ENCODE results near the gene DLGAP1.

Gene DLGAP1

DNA sequence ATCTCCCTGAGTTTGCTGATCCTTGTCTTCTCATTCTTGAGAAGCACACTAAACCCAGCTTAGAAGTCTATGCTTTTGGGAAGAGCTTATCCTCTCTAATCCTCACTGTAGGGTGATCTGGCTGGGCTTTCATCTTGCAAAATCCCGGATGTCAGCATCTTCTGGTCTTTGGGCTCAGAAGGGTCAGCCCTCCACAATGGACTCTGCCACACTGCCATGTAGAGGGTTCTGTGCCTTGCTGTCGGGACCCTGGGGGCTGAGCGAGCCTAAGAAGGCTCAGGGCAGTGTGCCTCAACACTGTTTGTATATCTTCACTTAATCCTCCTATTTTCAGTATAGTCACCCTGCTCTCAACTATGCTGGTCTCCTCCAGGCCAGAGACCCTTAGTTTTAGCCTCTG, 902.8 kb downstream of the DLGAP1 start:
- DNase-seq: no peak

DNA sequence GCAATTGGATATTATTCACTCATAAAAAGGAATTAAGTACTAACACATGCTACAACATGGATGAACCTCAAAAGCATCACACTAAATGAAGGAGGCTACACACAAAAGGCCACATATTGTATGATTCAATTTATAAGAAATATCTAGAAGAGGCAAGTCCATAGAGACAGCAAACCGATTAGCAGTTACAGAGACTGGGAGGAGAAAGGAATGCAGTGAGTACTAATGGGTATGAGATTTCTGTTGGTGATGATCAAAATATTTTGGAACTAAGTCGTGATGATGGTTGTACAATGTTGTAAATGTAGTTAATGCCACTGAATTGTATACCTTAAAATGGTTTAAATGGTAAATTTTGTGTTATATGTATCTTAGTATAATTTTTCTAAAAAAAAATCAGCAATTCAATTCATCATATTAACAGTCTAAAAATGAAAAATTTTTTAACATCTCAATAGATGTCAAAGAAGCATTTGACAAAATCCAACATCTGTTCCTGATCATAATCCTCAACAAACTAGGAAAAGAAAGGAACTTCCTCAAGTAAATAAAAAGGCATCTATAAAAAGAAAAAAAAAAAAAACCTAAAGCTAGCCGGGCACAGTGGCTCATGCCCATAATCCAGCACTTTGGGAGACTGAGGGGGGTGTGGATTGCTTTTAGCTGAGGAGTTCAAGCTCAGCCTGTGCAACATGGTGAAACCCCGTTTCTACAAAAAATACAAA, 907.1 kb downstream of the DLGAP1 start:
- no peak for DNase-seq

DNA sequence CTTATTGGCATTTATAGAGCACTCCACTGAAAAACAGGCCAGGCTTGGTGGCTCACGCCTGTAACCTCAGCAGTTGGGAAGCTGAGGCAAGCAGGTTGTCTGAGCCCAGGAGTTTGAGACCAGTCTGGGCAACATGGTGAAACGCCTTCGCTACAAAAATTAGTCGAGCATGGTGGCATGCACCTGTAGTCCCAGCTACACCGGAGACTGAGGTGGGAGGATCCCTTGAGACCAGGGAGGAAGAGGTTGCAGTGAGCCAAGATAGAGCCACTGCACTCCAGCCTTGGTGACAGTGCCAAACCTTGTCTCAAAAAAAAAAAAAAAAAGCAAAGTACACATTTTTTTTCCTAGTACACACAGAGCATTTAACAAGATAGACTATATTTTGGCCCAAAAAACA, 909.0 kb downstream of the DLGAP1 start:
- DNase-seq: no peak

DNA sequence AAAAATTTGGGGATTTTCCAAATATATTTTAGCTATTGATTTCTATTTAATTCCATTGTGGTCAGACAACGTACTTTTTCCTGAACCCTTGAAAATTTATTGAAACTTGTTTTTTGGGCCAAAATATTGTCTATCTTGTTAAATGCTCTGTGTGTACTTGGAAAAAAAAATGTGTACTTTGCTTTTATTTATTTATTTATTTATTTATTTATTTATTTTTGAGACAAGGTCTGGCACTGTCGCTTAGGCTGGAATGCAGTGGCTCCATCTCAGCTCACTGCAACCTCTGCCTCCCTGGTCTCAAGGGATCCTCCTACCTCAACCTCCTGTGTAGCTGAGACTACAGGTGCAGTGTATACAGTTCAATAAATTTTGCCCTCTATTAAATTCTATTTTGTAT, 910.6 kb downstream of the DLGAP1 start:
- no peak for DNase-seq

DNA sequence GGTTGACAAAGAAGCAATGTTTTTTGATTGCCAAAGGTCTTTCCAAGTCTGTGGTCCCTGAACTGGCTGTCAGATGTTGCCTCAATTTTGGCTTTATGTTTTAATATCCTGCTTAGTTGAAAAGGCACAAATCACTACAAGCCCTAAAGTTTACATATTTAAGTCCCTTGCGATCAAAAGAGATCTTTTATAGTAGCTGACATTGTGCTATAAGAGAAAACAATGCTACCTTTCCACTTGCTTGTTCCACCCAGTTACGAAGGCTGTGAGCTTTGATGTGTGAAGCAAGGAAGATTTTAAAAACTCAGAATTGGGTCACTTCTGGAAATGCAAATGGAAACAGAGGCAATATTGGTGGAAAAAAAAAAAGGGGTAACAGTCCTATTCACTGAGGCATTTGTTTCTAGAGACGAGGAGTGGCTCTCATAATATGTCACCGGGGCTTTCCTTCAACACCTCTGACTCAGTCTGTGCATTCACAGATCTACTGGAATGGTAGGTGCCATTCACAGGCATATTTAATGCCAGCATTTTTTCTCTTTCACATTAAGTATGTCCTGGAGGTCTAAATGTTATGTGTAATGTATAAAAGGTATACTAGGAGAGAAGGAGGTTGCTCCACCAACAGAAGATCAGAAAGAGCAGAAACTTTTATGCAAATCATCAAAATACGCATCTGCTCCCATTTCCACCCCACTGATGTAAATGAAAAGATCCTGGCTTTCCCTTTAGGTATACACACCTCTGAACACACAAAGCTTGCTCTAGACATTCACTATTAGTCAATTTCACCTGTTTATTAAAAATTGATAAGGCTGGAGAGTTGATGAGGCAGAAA, 913.3 kb downstream of the DLGAP1 start:
- no peak for DNase-seq

DNA sequence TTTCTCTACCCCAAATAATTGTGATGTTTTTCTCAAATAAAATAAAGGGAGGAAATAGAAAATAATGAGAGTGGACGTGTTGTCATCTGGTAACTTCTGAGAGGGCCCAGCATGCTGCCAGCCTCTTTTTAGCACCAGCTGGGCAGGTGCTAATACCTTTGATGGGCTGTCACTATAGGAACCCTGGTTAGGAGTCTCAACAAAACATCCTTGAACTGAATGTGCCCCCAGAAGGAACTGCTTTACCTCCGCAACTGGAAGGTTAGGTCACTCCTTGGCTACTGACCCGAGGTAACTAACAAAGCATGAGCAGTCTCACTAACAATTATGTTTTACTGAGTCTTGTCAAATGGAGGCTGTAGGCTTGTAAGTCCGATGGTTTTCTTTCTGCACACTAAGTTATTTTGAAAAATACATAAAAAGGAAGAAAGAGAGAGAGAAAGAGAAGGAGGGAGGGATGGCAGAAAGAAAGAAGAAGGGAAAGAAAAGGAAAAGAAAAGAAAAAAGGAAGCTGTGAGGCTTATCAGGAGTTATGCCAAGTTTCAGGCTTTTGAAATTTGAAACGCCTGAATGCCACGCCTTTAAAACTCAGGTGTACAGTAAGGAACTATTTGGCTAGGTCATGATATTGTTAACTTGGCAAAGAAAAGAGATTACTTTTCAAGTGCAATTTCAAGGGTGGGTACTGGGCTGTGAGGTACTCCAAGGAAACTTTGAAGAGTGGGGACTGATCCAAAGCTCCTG, 914.1 kb downstream of the DLGAP1 start:
- DNase-seq: no peak

DNA sequence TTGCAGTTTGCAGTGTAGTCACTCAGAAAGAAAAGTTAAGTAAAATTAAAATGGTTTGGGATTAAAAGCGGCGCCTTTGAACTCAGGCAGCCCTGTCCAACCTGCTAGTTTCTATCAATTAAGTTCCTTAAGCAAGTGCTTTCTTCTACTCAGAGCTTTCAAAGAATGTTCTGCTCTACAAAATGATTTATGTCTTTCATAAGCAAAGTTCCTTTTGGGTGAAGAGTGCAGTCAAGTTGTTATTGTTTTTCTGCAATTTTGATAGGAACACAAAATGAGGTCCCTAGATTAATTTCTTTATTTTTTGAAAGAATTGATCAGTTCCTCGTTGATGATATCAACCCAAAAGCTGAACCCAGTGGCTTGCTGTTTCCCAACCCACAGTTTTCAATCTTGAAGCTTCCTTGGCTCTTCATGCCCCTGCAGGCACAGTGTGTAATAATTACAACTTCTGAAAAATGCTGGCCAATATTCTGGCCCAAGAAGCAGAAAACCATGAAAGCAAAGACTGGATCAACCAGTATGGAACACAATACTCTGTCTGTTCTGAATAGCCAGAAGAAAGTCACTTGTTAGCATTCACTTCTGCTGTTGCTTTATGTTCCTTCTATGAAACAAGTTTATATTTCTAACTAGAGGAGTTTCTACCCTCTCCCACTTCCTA, 916.0 kb downstream of the DLGAP1 start:
- no peak for DNase-seq

DNA sequence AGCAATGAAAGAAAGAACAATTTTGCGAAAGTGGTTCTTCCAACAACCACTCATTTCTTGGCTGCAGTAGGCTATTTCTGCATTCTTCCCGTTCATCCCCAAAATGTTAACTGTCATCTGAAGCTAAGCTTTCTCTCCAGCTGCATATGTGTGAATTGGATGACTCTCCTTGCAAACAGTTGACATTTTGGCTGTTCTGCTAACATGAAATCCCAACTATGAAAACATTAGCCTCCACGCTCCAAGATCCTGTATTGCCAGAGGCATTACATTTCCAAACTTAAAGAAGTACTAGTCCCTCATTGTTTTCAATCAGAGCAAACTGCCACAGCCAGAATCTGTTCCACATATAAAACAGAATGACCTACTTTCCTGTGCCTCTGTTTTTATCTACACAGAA, 916.7 kb downstream of the DLGAP1 start:
- no peak for DNase-seq

DNA sequence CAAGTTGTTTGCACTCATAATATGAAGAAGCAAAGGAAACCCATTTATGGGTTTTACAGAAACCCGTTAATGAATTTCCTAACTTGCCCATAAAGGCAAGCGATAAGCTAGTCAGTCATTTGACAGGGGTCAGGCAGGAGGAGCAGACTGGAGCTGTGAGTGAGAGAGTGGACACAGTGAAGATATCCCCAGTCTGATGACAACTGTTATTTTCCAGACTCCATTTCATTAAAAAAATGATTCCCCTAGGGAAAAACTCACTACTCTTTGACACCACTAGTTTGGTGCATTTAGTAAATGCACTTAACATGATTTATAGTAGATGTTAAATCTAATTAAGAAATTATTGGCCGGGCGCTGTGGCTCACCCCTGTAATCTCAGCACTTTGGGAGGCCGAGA, 924.3 kb downstream of the DLGAP1 start:
- DNase-seq: no peak

DNA sequence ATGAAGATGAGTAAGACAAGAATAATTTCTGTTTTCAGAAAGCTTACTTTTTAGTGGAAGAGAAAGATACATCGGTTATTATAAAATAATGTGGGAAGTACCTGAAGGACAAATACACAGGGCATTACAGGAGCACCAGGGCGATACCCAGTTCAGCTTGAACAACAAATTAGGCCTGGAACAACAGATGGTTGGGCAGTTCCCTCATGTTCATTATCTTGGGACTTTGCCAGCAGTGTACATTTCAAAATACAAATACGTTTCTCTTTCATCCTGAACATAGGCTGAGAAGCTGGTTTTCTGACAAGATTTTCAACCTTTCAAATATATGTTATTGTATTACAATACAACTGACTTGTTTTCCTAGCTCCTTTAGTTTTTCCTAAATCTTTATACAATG, 925.5 kb downstream of the DLGAP1 start:
- DNase-seq: no peak

DNA sequence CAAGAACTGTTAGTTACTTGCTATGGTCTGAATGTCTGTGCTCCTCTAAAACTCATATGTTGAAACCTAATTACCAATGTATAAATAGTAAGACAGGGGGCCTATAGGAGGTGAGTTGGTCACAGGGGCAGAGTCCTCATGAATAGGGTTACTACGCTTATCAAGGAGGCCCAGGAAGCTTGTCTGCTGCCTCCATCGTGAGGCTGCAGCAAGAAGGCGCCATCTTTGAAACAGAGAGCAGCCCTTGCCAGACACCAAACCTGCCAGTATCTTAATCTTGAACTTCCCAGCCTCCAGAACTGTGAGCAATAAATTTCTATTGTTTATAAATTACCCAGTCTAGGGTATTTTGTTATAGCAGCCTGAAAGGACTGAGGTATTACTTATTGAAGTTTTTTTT, 926.0 kb downstream of the DLGAP1 start:
- DNase-seq: no peak

DNA sequence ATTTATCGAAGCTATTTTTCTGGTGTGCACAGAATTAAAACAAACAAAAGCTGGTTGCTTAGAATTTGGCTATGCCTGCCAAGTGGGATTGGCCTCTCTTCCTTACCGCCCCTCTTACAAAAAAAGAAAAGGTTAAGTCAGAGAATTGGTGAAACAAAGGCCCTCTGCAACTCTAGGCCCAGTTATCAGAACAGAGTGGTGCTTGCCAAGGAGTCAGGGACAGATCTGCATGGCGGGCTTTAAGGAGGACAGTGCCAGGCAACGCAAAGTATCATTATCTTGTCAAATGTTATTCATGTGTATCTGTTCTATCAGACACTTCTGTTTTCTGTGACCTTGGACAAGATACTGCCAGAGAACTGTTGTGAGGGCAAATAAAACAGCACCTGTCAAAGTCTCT, 926.9 kb downstream of the DLGAP1 start:
- DNase-seq: no peak

DNA sequence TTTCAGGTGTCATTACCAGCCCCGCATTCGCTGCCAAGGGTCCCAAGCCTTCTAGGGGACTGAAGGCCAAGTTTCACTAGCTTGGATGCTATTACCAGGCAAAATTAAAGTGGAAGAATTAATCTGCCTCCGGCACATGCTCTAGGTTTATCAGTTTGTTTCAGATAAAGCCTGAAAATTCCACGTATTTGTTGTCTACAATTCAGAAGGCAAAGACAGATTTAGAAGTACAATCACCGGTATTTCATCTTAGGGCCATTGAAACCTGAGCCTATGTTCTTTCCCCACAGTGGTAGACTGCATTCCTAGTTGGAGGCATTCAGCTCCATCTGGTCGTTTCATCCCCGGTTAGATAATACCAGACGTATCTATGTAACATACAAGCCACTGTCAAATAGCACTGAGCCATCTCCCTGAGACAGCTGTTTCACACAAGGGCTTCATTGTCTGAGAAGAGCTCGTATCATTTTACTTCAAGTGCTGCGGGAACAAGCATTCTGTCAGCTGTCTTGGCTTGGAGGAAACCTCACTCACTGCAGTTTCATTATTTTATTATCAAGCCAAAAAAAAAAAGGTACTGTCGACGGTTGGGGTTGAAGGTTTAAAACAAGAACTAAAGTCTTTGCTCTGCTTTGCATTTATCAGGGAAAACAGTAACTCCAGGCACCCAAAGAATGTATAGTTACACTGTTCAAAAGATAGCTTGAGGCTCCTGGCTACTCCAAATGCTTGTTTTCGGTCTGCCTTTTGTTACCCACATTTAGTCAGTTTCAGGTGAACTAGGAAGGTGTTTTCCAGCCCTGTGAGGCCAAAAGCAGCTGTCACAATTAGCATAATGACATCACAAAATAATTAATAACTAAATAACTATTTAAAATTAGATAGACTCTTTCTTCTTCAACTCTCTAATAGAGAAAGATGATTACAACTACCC, 928.4 kb downstream of the DLGAP1 start:
- no peak for DNase-seq

DNA sequence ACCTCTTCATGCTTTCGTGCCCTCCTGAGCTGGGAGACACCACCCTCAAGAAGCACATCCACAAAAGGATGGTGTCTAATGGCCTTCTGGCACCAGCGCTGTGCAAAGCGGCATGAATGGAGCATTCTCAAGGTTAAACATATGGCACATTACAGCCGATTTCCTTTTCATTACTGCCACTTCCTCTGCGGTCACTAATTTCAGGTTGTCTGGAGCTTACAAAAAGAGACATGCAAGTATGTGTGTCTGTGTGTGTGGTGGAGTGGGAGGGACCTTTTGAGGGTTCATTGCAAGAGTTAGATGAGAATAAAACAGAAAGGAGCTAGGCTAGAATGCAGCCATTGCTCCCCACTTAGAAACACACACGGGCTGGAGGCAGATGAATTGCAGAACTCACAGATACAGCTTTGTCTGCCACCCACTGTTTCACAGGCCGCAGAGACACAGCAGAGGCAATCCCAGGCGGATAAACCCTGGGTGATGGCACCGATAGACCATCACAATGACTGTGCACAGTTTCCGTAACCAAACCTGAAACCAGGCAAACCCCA, 929.2 kb downstream of the DLGAP1 start:
- DNase-seq: peak; percentile 63

DNA sequence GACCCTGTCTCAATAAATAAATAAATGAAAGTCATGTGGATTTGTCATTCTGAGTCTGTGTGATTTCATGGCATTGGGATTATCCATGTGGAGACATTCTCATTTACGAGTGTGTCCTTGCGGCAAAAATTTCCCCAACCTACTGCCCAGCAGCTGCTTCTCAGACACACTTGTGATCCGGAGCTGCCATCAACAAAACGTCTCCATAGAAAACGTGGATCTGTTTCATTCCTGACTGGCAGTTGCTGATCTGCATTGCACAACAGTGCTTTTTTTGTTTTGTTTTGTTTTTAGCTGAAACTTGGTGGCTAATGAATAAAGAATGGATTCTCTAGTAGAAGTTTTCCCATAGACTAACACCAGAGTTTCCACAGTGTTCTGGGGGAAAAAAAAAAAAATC, 930.4 kb downstream of the DLGAP1 start:
- no peak for DNase-seq

DNA sequence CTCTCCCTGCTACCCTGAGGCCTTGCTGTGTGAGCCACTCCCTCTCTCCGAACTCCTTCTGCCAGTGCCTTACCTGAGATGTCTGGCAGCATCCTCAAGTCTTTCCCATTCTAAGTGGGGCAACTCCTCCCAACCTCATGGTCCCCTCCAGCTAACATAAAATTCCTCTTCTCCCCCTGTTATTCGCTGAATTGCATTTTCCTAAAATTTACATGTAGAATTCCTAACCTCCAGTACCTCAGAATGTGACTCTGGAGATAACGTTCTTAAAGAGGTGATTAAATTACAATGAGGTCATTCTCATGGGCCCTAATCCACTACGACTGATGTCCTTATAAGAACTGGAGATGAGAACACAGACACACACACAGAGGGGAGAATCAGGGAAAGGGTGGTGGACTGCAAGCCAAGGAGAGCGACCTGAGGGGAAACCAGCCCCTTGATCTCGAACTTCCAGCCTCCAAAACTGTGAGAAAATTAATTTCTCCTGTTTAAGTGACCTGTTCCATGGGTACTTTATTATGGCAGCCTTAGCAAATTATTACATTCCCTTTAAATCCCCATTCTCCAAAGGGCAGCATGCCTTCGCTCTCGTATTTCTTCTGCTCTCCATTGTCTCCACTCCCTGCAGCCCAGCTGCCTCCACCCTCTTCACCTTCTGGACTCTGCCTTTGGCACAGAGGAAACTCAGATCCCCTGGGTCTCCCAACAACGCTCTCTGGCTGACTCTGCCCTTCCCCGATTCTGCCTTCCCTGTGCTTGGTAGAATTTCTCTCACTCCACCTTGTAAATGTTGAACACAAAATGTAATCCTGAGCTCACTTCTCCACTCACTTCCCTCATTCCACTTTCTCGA, 934.6 kb downstream of the DLGAP1 start:
- DNase-seq: no peak

DNA sequence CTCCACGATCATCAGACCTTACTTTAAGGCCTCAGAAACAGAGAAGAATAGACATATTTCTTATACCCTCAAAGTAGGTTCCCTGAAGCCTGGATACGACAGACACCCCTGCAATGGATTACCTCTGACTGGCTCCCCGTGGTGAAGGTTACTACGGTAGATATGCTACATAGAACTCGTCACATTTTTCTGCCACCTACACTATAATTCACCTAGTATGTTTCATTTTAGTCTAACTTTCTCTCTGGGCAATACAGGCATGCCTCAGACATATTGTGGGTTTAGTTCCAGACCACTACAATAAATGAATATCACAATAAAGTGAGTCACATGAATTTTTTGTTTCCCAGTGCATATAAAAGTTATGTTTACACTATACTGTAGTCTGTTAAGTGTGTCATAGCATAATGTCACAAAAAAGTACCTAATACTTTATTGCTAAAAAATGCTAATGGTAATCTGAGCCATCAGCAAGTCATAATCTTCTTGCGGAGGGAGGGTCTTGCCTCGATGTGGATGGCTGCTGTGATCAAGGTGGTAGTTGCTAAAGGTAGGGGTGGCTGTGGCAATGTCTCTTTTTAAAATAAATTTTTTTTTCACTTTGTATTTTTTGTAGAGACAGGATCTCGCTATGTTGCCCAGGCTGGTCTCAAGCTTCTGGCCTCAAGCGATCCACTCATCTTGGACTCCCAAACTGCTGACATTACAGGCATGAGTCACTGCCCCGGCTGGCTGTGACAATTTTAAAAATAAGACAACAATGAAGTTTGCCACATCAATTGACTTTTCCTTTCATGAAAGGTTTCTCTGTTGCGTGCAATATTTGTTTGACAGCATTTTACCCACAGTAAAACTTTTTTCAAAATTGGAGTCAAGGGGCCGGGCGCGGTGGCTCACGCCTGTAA, 940.5 kb downstream of the DLGAP1 start:
- DNase-seq: no peak

DNA sequence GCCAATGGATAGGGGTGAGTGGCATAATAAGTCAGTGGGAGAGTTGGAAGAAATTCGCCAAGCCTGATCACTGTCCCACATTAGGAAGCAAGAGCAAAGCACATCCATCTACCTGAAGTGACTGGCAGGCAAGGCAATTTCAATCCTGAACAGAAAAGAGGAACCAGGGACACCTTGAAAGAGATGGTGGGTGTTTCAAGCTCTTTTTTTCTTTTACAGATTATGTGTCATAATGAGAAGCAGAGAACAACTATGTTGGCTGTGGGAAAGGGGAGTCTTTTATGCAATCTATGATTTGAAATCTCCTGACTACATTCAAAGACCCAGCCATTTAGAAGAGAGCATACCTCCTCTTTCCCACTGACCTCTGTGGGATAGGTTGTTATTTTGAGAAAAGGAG, 941.6 kb downstream of the DLGAP1 start:
- no peak for DNase-seq

DNA sequence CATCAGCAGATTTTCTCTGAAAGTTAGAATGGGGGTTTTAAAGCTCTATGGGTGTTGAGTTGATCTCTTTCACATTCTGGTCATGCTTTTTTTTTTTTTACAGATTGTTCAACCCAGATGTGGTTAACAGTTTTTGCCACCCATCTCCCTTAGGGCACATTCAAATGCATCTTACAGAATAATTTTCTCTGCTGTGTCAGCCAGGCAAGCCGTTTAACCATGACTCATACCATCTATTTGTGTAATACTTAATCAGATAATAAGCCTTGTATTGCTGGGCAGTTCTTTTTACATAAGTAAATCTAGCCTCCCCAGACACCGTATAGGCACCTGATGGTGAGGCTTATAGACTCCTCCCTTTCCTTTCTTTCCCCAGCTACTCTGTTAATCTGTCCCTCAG, 943.1 kb downstream of the DLGAP1 start:
- peak; percentile 55 for DNase-seq

DNA sequence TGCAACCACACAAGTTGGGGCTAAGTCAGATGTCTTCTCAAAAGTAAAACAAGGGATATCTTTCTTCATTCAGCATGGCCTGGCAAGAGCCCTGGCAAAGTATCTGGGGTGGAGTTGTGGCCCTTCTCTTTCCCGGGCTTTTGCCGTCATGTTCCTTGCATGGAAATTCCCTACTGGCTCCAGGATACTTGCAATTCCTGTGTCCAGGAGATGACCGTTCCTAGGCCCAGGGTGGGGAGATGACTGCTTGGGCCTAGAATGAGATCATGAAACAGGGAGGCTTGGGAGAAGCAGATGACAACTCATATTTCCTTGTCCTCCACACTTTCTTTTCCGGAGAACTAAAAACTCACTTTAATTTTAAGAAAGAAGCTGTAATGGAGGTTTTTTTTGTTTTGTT, 944.2 kb downstream of the DLGAP1 start:
- DNase-seq: no peak

Data from CD4-positive, alpha-beta T cell treated with Interleukin-21 for 1 hour (primary cell).